ENCODE measurements around the gene STK10.

STK10 gene

DNA sequence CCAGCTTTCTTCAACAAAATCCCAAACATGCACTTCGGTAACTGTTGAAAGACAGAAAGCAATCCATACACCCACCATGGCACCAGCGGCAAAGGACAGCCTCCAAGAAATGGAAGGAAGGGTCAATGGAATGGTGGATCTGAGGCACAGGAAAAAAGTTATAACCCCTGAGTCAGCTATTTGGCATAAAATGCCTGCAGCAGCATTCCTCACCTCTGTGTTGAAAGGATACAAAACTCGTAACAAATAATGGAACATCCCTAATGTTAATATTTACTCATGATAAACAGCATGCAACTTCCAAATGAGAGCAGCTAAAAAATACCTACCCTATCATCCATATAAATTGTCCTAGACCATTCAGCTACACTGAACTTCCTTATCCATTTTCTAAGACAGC is 191.0 kb downstream of the STK10 start:
- Histone ChIP-seq H3K4me2 (ENCODE audit: low read length) (no peak overlapping the region), H3K4me1 (ENCODE audit: control insufficient read depth, low read length) (peaks cover 45% of the 10 kb centered on the region), H3K36me3 (ENCODE audit: control insufficient read depth, low read length) (peaks cover 22% of the 10 kb centered on the region), H3K9me3 (ENCODE audit: control insufficient read depth, insufficient read depth, low read length) (no peaks in the 10 kb centered on the region), H3K27ac (ENCODE audit: low read depth, low read length) (no peak overlapping the region), H3K9me2 (replicated peaks; ENCODE audit: control insufficient read depth, low read length) (no peaks in the 10 kb centered on the region), H3F3A (ENCODE audit: control insufficient read depth, insufficient read depth) (peaks cover 9% of the 10 kb centered on the region; the same call in 1 of the 2 replicates), H3K4me3 (ENCODE audit: low read length) (no peak overlapping the region), H4K20me1 (ENCODE audit: control insufficient read depth, insufficient read depth, low read depth, low read length) (no peaks in the 10 kb centered on the region), H3K27me3 (ENCODE audit: control insufficient read depth, low read length) (no peaks in the 10 kb centered on the region), H3K79me2 (ENCODE audit: control insufficient read depth, low read length) (peaks cover 96% of the 10 kb centered on the region)
- TF ChIP-seq EZH2phosphoT487 (IDR thresholded peaks at IDR 0.05; ENCODE audit: borderline replicate concordance, low read length) = no peak
- TF ChIP-seq, protein P1, sequence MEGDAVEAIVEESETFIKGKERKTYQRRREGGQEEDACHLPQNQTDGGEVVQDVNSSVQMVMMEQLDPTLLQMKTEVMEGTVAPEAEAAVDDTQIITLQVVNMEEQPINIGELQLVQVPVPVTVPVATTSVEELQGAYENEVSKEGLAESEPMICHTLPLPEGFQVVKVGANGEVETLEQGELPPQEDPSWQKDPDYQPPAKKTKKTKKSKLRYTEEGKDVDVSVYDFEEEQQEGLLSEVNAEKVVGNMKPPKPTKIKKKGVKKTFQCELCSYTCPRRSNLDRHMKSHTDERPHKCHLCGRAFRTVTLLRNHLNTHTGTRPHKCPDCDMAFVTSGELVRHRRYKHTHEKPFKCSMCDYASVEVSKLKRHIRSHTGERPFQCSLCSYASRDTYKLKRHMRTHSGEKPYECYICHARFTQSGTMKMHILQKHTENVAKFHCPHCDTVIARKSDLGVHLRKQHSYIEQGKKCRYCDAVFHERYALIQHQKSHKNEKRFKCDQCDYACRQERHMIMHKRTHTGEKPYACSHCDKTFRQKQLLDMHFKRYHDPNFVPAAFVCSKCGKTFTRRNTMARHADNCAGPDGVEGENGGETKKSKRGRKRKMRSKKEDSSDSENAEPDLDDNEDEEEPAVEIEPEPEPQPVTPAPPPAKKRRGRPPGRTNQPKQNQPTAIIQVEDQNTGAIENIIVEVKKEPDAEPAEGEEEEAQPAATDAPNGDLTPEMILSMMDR (IDR thresholded peaks at IDR 0.05; ENCODE audit: low read depth, low read length, poor library complexity, severe bottlenecking) = no peak

DNA sequence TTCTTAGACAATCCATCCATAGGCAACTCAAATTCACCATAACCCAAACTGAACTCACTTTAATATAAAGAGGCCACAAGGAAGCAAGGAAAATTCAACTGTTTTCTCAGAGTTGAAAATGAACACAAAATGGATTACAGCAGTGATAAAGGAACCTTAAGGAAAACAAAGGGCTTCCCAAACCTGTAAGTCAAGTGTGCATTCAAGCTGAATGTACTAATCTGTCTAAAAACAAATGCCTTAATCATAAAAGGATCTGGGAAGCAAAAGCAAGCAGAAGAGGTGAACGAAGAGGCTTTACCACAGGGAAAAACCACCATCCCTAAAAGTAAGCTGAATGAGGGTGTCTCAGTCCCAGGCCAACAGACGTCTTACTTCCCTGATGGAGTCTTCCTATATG is 195.2 kb downstream of the STK10 start:
- H3K27ac ChIP-seq (ENCODE audit: low read depth, low read length) = no peak overlapping the region
- H3K4me2 ChIP-seq (ENCODE audit: low read length) = no peak overlapping the region
- no peak for TF ChIP-seq EZH2phosphoT487 (IDR thresholded peaks at IDR 0.05; ENCODE audit: borderline replicate concordance, low read length)
- H3K4me1 ChIP-seq (ENCODE audit: control insufficient read depth, low read length) = peaks cover 27% of the 10 kb centered on the region
- H3K36me3 ChIP-seq (ENCODE audit: control insufficient read depth, low read length) = peaks cover 30% of the 10 kb centered on the region
- no peak overlapping the region for H3K4me3 ChIP-seq (ENCODE audit: low read length)
- no peaks in the 10 kb centered on the region for H3F3A ChIP-seq (ENCODE audit: control insufficient read depth, insufficient read depth)
- H3K9me2 ChIP-seq (replicated peaks; ENCODE audit: control insufficient read depth, low read length) = no peaks in the 10 kb centered on the region
- peaks cover 87% of the 10 kb centered on the region for H3K79me2 ChIP-seq (ENCODE audit: control insufficient read depth, low read length)
- H4K20me1 ChIP-seq (ENCODE audit: control insufficient read depth, insufficient read depth, low read depth, low read length) = no peaks in the 10 kb centered on the region
- H3K9me3 ChIP-seq (ENCODE audit: control insufficient read depth, insufficient read depth, low read length) = no peaks in the 10 kb centered on the region
- no peaks in the 10 kb centered on the region for H3K27me3 ChIP-seq (ENCODE audit: control insufficient read depth, low read length)

DNA sequence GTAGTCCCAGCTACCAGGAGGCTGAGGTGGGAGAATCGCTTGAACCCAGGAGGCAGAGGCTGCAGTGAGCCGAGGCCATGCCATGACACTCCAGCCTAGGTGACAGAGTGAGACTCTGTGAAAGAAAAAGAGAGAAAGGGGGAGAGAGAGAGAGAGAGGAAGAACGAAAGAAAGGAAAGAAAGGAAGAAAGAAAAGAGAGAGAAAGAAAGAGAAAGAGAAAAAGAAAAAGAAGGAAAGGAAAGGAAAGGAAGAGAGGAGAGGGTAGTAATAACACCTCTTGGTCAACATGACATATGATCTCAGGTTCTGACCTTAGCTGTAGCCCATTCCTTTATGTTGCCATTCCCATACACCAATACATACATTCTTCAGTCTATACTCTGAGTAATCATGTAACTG is 195.7 kb downstream of the STK10 start:
- Histone ChIP-seq H4K20me1 (ENCODE audit: control insufficient read depth, insufficient read depth, low read depth, low read length) (no peaks in the 10 kb centered on the region), H3F3A (ENCODE audit: control insufficient read depth, insufficient read depth) (no peaks in the 10 kb centered on the region), H3K4me2 (ENCODE audit: low read length) (no peak overlapping the region), H3K4me1 (ENCODE audit: control insufficient read depth, low read length) (peaks cover 27% of the 10 kb centered on the region), H3K4me3 (ENCODE audit: low read length) (no peak overlapping the region), H3K79me2 (ENCODE audit: control insufficient read depth, low read length) (peaks cover 87% of the 10 kb centered on the region), H3K27ac (ENCODE audit: low read depth, low read length) (no peak overlapping the region), H3K9me2 (replicated peaks; ENCODE audit: control insufficient read depth, low read length) (no peaks in the 10 kb centered on the region), H3K27me3 (ENCODE audit: control insufficient read depth, low read length) (no peaks in the 10 kb centered on the region), H3K9me3 (ENCODE audit: control insufficient read depth, insufficient read depth, low read length) (no peaks in the 10 kb centered on the region), H3K36me3 (ENCODE audit: control insufficient read depth, low read length) (peaks cover 30% of the 10 kb centered on the region)
- no peak for TF ChIP-seq EZH2phosphoT487 (IDR thresholded peaks at IDR 0.05; ENCODE audit: borderline replicate concordance, low read length)
- TF ChIP-seq, protein P1 (IDR thresholded peaks at IDR 0.05; ENCODE audit: low read depth, low read length, poor library complexity, severe bottlenecking) = no peak

Measured in DOHH2 (cell line).